GM12874 (cell line): Measurements from ENCODE around the gene GRHL3.

Experiments used
- CTCF ChIP-seq: IDR thresholded peaks from 2 replicates; pipeline ENCODE4 v1.5.1; 2011; ENCODE audit warnings: low read depth, mild to moderate bottlenecking, control low read depth, low read length, moderate library complexity; ENCODE audit not compliant: insufficient read depth

The GRHL3 gene

GRCh38 chr1:24361811-24362210, 42.7 kb downstream of the GRHL3 start:
- TF ChIP-seq CTCF = no peak

- TF ChIP-seq CTCF = no peak
These were observed 43.2 kb downstream of the GRHL3 start for GRCh38 chr1:24362396-24362795.

- TF ChIP-seq CTCF = no peak
These were observed 43.9 kb downstream of the GRHL3 start for GRCh38 chr1:24362982-24363614.

GRCh38 chr1:24363994-24364393, 44.8 kb downstream of the GRHL3 start:
- no peak for TF ChIP-seq CTCF

GRCh38 chr1:24364605-24364974, 45.4 kb downstream of the GRHL3 start:
- no peak for TF ChIP-seq CTCF

- no peak for TF ChIP-seq CTCF
These were observed 46.0 kb downstream of the GRHL3 start for GRCh38 chr1:24364975-24365678.

GRCh38 chr1:24366707-24367106, 47.5 kb downstream of the GRHL3 start:
- no peak for TF ChIP-seq CTCF
